NCI-H1105 (cell line): ENCODE data around the gene TFEB.
A peak's percentile ranks its signal among the peaks of the same experiment; 100 is the strongest.

Experiments used
- DNase-seq: peaks from one replicate; lab custom pipeline; 2025; lab: John Stamatoyannopoulos, UW

TFEB gene

DNA sequence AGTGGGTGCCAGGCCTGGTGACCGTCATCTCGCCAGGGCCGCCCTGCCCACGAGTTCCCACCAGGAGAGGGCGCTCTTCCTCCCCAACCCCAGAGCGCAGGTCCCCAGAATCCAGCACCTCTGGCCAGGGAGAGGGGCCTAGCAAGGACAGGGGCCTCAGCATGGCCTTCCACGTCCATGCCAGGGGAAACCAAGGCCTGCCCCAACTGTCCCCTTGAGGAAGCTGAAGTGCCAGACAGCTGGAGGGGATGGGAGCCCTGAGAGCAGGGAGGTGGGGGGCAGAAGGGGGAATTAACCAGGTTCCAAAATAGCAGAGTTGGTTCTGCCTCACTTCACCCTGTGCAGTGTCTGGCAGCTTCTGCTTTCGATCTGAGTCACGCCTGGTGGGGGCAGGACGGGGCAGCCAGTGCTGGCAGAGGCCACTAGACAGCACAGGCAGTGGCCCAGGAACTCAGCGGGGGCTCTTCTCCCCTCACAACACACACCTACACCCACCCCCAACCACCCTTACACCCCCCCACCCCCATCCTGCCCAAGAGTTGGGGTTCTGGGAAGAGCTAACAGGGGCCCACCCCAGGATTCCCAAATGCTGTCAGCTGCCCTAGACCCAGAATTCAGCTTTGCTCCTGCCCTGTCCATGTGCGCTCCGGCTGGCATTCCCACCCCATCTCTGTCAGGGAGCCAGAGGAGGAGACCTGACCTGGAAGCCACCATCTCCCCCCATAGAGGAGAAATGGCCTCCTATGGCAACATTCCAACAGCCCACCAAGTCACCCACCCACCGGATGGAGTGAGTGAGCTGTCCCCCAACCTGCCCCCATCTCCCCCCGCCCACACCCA, 29.2 kb downstream of the TFEB start:
- no peak for DNase-seq

DNA sequence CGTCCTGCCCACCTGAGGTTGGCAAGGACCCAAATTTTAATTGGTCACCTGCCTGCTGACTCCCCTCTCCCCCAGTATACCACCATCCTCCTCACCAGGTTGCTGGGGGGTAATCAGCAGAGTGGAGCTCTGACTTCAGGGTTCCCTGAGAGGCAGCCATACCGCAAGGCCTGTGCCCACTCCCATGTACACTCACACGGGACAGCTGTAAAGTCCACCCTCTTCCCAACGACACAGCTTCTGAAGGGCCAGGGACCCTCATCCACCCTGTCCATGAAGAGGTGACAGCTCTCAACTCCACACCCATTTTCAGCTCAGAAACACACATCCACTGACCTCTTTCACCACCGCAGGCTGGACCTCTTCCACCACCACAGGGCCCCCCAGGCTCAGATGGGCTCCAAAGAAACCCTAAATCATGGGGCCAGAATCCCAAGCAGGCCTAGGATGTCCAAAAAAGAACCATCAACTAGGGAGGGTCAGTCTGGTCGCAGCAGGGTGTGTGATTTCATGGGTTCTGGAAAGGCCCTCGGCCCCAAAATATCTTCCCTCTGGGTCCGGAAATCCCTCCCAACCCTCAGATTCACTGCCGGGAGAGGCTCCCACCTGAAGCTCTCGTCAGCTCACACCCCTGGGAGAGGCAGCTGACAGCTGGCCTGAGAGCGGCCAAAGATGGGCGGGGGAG, 30.0 kb downstream of the TFEB start:
- DNase-seq: peak; percentile 15

DNA sequence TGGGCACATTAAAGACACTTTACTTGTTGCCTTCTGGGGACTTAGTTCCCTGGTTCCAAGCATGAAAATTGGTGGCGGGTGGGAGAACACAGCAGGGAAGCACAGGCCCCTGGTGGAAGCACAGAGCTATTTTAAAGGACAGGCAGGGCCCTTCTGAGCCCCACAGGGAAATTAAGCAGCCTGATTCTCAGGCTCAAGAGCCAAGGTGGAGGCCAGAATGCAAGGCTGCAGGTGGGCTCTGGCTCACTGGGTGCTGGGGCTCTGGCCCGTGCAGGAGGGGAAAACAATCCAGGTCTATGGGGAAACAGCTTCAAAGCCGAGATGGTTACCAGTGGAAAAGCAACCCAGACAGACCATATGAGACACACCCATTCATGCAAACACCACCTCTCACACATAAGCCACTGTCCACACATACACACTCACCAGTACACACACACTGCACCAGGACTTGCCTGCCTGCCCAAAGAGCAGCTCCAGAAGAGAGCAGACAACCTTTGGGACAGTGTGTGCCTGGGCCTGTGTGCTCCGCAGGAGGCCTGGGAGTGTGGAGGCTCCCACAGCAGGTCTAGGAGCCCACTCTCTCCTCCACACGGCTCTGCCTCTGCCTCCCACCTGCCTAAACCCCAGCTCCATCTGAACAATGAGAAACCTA, 30.6 kb downstream of the TFEB start:
- DNase-seq: no peak

DNA sequence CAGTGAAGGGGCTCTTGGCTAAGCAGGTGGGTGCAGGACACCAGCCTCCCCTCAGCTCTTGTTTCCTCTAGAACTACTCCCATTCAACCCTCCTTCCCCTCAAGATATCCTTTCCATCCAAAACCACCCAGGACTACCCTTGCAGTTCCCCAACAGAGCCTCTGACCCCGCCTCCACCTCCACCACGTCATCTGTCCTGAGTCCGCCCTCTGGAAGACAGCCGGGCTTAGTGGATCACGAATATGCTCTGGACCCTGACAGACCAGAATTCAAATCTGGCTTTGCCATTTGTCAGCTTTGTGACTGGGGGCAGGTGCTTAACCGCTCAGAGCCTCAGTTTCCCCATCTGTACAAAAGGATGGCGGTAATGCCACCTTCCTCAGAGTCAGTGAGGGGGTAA, 31.4 kb downstream of the TFEB start:
- DNase-seq: no peak

DNA sequence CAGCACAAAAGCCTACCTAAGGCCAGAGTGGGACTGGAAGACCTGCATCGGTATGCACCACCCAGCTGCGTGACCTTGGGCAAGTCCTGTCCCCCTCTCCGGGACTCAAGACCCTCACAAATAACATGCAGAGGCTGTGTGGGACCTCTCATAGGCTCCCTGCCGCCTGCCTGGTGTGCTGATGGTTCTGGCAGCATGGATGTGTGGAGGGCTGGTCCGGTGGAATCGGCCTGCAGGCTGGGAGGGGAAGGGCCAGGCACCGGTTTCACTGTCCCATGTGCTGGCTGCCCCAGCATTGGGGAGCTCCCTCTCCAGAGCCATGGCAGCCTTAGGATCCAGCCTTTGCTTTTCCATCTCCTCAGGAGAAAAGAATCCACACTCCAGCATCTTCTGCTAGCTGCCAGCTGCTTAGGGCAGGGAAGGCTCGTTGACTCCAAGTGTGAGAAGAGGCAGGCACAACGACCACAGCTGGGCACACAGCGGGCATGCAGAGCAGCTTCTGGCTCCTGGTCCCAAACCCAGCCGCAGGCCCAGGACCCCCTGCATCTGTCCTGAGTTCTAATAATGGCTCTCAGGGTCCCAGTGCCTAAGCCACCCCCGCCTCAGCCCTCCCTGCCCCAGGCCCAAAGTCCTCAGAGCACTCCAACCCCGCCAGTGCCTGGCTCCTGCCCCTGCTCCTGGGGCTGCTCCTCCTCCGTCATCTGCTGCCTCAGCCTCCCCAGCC, 32.5 kb downstream of the TFEB start:
- DNase-seq: no peak

DNA sequence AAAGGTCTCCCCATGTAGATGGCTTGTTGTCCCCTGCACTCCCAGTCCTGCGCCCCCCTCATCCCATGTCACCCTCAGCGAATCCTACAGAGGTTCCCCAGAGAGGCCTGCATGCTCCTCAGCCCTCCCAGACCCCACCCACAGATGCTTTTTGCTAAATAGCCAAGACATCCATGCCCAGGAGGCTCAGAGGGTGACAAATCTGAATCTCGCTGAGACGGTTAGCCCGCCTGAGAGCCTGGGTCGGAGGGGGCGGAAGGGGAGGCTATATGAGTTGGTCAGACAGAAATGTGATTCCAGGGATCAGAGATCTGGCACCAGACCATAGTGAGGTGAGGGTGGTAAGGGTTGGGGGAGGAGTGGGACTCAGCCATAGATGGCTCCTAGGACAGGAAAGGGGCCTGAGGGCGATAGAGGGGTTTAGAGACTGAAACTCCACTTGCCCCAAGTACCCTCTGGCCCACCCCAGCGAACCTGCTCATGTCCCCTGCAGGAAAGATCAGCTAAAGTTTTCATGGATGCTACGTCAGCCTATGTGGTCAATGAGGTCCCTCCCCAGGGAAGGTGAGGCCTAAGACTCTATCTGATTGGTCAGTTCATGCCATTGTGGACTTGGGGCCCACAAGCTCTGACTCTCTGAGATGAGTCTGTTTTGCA, 33.2 kb downstream of the TFEB start:
- DNase-seq: no peak

DNA sequence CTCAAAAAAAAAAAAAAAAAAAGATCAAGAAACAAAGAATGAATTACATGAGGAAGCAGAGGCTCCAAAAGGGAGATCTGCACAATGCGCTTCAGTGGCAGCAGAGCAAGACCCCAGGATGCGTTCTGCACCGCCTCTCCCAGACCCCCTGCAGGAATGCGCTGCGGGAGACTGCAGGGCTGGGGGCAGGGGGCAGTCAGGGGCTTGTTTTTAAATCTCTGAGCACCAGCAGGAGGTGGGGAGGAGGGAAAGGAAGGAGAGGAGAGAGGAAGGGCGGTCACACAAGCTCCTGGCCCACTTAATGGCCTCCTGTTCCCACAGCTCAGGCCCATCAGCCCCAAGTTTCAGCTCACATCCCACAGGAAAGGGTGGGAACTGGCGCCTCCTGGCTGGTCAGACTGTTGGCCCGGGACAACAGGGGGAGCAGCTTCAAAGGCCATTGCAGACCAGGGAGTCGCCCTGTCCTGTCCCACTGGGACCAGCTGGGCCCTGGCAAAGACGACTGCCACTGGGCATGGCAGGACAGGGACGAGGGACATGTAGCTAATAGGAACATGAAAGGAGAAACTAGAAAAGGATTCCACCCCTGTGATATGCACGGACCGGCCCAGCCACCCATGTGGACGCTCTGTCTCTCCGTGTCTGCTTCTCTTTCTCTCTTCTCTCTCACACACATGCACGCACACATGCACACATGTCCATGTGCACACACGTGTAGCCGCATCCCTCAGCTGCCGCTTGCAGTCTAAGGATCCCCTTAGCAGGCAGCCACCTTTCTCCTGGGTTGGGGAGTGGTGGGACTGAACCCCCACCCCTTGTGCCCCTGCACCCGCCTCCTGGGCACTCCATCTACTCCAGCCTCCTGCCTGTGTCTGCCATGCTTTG, 34.7 kb downstream of the TFEB start:
- DNase-seq: no peak

DNA sequence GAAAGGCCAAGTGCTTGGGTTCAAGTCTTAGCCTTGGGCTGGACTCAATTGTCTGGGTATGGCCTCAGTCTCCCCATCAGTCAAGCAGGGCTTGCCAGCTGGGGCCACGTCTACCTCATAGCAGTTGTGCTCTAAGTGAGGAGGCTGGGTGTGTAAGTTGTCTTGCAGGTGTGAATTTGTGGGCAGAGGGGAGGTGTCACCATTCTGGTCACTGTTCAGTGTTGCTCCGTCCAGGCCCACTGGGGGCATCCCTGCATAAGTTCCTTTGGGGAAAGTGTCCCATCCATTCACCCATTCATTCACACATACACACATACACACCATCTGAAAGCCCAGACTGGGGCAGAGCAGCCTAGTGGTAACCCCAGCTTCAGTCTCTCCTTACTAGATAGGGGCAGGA, 36.3 kb downstream of the TFEB start:
- no peak for DNase-seq

DNA sequence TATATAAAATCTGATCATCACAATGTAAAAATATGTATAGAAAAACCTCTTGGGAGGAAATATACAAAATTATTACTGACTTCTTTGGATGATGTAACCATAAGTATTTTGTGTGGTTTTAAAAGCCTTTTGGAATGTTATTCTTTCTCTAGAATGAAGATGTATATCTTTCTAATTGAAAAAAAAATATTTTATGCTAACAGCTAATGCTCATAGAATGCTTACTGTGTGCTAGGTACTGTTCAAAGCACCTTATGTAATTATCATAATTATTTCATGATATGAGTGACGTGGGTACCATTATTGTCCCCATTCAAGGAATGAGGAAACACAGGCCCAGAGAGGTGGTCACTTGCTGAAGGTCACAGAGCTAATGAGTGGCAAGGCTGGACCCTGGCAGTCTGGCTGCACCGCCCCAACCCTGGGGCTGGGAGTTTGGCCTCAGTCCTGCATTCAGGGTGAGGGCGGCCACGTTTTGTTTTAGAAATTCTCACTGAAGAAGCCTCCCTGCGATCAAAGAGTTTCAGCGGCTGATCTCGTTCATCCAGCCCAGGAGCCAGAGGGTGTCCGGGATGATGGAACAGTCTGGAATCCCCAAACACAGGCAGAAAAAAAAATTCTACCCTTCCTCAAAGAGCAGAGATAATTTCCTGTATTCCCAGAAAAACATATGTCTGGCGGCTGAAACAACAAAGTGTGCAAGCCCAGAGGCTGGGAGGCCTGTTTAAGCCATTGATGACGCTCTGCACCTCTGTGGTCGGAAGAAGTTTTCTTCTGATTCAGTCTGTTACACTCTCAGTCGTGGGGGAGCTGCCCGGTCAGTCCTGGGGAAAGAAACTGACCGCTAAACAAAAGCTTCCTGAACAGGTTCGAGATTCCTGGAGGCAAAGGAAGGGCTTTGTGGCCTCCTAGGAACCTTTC, 37.3 kb downstream of the TFEB start:
- no peak for DNase-seq

DNA sequence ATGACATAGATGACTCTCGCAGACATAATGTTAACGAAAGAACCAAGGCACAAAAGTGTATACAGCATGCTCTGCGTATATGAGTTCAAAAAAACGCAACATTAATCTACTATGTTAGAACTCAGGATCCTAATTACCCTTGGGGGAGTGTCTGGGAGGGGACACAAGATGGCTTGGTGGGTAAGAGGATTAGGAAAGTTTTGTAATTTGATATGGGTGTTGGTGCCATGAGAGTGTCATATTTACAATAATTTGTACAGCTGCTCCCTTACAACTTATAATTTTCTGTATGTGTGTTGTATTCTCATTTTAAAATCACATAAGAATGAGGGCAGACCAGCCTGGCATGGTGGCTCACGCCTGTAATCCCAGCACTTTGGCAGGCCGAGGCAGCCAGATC, 38.6 kb downstream of the TFEB start:
- no peak for DNase-seq

DNA sequence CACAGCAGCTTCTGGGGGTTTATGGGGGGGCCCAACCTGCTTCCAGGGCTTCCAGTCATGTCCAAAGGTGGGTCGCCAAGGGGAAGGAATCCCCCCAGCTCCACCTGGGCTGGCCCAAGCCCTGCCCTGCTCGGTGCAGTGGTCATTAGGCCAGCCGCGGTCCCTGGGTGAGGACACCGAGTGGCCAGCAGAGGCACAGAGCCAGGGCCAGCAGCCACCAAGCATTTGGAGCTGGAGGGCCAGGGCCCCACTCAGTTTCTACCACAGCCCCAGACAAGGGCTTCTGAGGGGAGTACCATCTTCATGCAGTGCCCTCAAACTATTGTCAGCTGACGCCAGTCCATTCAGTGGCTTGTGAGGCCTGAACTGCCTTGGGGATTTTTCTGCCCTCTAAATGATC, 39.6 kb downstream of the TFEB start:
- DNase-seq: no peak

DNA sequence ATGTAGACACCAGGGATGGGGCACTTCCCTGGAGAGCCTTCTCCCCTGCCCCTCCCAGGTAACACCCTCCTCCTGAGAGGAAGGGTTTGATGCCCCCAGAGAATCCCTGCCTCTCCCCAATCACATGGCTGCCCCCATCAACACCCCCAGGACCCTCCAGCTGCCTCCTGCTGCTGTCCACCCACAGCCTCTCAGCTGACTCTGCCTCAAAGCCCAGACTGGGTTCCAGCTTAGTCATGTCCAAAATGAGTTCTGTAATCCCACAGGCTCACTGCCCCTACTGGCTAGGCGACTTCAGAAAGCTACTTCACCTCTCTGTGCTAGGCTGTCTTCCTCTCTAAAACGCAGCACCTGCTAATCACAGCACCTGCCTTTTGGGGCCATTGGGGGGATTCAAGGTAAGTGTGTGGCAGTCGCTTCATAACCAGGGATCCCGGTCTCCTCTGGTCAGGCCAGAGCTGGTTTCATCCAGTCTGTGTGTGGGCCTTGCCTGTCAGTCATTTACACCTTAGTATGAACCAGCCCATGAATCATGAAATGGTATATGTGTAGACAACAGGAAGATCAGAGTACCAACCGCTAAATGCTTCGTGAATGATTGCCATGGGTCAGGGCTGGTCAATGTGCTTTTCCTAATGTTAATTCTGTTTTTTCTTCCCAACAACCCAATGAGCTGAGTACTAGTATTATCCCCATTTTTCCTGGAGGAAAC, 40.4 kb downstream of the TFEB start:
- DNase-seq: no peak

DNA sequence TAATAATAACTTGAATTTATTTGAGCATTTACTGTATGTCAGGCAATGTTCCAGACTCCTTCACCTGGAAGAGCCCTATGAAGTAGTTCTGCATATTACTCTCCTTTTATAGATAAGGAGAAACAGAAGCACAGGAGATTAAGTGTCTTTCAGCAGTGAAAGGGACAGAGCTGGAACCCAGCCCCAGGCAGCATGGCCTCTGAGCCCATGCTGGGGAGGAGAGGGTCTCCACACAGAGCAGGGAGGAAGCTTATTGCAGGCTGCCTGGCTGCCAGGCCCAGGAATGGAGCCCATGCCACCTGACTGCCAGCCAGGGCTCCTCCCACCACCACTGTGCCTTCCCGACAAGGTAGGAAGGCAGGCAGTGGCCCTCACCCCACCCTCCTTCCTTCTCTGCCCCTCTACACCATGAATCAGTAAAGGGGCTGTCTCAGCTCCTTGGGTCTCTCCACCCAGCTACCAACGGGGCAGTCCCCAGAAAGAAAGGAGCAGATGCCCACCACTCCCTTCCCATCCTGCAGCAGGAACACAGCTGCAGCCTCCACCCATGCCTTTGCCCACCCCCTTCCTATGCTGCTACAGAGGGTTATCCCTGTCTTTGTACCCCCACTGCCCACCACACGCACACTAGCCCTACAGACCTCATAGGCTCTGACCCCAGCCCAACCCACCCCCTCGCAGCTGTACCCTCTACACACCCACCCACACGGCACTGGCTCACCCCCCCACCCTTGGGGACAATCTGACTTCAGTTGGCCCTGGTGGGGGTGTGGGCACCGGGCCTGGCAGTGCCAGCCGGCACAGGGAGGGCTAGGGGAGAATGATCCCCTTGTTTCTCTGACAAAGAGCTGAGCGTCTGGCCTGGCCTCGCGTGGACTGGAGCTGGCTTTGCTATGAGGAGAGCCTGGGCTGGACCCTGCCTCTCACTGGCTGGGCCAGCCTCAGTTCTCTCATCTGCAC, 41.8 kb downstream of the TFEB start:
- DNase-seq: no peak

DNA sequence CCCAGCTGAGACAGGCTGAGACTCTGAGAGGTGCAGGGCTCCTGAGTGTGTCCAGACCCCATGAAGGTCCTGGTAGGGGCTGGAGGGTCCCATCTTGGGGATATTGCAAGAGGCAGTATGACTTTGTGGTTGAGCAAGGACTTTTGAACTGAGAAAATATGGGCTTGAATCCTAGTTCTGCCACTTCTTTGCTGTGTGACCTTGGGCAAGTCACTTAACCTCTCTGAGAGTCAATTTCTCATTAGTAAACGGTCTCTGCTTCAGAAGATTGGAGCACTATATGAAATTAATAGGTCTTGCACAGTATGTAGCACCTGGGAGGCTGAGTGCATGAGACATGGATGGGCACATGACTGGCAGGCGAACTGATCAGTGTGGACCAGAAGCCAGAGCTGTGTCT, 42.7 kb downstream of the TFEB start:
- DNase-seq: no peak

DNA sequence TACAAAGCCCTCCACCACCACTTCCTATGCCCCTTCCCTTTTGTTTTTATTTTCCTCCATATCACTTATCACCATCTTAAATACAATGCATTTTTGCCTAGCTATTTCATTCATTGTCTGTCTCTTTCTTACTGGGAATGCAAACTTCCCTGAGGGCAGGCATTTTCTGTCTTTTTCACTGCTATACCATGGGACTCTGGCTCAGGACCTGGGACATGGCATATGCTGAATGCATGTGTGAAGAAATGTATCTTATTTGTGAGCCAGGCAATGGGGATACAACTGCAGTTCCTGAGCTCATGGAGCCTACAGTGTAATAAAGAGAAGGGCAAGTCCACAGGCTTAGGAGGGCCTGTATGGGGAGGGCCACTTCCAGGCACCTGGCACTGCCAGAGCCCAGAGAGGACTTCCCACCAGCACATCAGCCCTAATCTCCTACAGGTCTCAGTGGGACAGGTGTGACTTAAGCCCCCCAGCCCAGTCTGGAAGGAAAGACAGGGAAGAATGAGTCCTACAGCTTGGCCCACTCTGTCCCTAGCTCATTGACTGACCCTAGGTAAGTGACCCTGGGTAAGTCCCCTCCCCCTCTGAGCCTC, 43.2 kb downstream of the TFEB start:
- DNase-seq: no peak

DNA sequence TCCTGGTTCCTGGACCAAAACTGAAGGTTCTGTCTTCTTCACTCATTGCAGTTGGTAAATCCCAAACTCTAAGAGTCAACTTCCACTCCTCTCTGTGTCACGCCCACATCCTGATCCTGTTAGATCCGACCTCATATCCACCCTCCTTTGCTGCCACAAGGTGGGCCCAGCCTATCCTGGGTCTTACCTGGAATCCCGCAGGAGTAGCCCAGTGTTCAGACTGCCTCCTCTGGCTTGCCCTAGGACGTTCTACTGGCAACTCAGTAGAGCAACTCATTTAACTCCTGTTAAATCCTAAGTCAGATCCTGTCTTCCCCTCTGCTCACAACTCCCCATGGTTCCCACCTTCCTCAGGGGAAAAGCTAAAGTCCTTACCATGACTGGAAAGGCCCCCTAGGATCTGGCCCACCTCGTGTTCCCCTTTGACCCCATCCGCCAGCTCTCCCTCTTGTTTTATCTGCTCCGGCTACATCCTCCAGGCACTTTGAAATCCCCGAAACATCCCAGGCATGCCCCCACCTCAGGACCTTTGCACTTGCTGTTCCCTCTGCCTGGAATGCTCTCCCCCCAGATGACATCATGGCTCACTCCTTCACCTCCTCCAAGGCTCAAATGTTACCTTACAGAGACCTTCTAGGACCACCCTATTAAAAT, 43.9 kb downstream of the TFEB start:
- DNase-seq: no peak
